ENCODE data around the gene COPZ1. TPM values are rescaled to one million over a fixed set of nuclear protein-coding genes. Genes with fewer than 3 reads are reported as not detected.

COPZ1 gene
- total and polyA plus RNA-seq, 9 of the 15 experiments (the other 6 are each of a cell fraction or from before 2014, with no cell fraction given), result 137 to 487 (median 233) TPM

DNA sequence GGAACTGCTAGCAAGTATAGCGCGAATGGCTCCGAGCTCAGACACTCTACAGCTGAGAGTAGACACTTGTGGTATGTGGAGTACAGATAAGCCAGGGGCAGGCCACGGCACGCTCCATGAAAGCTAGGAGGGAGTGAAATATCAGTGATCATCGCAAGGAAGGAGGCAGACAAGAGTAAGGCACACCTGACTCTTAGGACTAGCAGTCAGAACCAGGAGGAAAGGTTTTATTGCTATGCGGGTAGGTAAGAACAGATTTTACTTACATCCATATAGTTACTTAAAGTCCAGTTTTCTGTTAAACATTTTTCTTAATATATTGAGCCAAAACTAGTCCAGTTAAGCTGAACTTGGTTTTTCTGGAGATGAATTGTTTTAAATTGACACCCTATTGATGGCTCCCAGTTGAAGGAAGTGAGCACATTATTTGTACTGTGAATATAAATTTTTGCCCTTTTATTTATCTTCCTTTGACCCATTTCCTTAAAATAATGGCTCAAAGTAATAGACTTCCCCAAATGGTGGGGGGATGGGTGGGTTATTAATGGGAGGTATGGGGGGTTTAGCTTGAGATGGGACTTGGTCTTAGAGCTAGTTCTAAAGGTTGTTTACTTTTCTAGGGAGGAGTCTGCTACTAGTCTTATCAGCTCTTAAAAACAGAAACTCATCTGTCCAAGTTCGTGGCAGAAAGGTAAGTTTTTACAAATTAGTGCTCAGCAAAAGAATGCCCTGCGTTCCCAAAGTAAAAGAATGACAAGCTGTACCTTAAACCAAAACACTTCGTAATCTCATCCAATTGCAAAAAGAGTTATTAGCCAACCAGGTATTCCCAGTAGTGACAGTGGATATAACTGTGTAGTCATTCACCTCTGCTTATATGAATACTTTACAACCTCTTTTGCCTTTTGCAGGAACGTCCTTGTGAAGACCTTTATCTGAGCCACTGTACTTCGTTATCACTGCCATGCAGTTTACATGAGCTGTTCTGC, 38.6 kb upstream of the COPZ1 start (continued):
- TF ChIP-seq RBM22 (IDR thresholded peaks at IDR 0.05; ENCODE audit: low read depth, low read length, poor library complexity, severe bottlenecking) (no peak), MIER1 (IDR thresholded peaks at IDR 0.05; ENCODE audit: low read depth) (no peak), CHD2 (IDR thresholded peaks at IDR 0.05; ENCODE audit: low read depth, low read length) (no peak), HDAC6 (IDR thresholded peaks at IDR 0.05; ENCODE audit: low read depth, low read length) (no peak), RFX1 (IDR thresholded peaks at IDR 0.05) (no peak), CC2D1A (IDR thresholded peaks at IDR 0.05) (no peak), ZFP36 (IDR thresholded peaks at IDR 0.05; ENCODE audit: low read depth, low read length, partially characterized antibody) (no peak), TCF7 (IDR thresholded peaks at IDR 0.05; ENCODE audit: borderline replicate concordance) (no peak), GTF2A2 (tag; IDR thresholded peaks at IDR 0.05) (no peak), NFIC (IDR thresholded peaks at IDR 0.05) (no peak), CBFA2T3 (IDR thresholded peaks at IDR 0.05) (peak; percentile 88), HNRNPLL (IDR thresholded peaks at IDR 0.05; ENCODE audit: low read depth, low read length, poor library complexity, severe bottlenecking) (no peak), SAFB (IDR thresholded peaks at IDR 0.05; ENCODE audit: borderline replicate concordance, low read depth, low read length) (no peak), RUNX1 (IDR thresholded peaks at IDR 0.05; ENCODE audit: low read depth) (0 out of 2 replicates have a peak, but pooled peaks have one; percentile 70), ARID2 (IDR thresholded peaks at IDR 0.05) (0 out of 2 replicates have a peak, but pooled peaks have one; percentile 2), NBN (IDR thresholded peaks at IDR 0.05; ENCODE audit: low read depth) (no peak), RBM15 (IDR thresholded peaks at IDR 0.05; ENCODE audit: insufficient read depth, low read length) (no peak)
- TF ChIP-seq, protein P1, sequence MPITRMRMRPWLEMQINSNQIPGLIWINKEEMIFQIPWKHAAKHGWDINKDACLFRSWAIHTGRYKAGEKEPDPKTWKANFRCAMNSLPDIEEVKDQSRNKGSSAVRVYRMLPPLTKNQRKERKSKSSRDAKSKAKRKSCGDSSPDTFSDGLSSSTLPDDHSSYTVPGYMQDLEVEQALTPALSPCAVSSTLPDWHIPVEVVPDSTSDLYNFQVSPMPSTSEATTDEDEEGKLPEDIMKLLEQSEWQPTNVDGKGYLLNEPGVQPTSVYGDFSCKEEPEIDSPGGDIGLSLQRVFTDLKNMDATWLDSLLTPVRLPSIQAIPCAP (CRISPR knock-in tag; IDR thresholded peaks at IDR 0.05; ENCODE audit: borderline replicate concordance), result no peak
- TF ChIP-seq, protein P2, sequence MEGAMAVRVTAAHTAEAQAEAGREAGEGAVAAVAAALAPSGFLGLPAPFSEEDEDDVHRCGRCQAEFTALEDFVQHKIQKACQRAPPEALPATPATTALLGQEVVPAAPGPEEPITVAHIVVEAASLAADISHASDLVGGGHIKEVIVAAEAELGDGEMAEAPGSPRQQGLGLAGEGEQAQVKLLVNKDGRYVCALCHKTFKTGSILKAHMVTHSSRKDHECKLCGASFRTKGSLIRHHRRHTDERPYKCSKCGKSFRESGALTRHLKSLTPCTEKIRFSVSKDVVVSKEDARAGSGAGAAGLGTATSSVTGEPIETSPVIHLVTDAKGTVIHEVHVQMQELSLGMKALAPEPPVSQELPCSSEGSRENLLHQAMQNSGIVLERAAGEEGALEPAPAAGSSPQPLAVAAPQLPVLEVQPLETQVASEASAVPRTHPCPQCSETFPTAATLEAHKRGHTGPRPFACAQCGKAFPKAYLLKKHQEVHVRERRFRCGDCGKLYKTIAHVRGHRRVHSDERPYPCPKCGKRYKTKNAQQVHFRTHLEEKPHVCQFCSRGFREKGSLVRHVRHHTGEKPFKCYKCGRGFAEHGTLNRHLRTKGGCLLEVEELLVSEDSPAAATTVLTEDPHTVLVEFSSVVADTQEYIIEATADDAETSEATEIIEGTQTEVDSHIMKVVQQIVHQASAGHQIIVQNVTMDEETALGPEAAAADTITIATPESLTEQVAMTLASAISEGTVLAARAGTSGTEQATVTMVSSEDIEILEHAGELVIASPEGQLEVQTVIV (CRISPR knock-in tag; IDR thresholded peaks at IDR 0.05; ENCODE audit: borderline replicate concordance), result 0 out of 2 replicates have a peak, but pooled peaks have one; percentile 51
- TF ChIP-seq, protein P3, sequence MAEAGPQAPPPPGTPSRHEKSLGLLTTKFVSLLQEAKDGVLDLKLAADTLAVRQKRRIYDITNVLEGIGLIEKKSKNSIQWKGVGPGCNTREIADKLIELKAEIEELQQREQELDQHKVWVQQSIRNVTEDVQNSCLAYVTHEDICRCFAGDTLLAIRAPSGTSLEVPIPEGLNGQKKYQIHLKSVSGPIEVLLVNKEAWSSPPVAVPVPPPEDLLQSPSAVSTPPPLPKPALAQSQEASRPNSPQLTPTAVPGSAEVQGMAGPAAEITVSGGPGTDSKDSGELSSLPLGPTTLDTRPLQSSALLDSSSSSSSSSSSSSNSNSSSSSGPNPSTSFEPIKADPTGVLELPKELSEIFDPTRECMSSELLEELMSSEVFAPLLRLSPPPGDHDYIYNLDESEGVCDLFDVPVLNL (CRISPR knock-in tag; IDR thresholded peaks at IDR 0.05; ENCODE audit: low read depth), result no peak
- TF ChIP-seq, protein P4, sequence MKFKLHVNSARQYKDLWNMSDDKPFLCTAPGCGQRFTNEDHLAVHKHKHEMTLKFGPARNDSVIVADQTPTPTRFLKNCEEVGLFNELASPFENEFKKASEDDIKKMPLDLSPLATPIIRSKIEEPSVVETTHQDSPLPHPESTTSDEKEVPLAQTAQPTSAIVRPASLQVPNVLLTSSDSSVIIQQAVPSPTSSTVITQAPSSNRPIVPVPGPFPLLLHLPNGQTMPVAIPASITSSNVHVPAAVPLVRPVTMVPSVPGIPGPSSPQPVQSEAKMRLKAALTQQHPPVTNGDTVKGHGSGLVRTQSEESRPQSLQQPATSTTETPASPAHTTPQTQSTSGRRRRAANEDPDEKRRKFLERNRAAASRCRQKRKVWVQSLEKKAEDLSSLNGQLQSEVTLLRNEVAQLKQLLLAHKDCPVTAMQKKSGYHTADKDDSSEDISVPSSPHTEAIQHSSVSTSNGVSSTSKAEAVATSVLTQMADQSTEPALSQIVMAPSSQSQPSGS (CRISPR knock-in tag; IDR thresholded peaks at IDR 0.05), result no peak
